OCI-LY7 (cell line): ENCODE measurements around the gene NOXA1.

ENCODE experiments used
- CTCF ChIP-seq: fragments of 200-600 bp; sonication (generic); conservative IDR thresholded peaks from 2 replicates; pipeline ENCODE4 v1.5.1; 2014; ENCODE audit warnings: mild to moderate bottlenecking, antibody characterized with exemption, low read length, moderate library complexity, mixed read lengths
- EZH2phosphoT487 ChIP-seq: fragments of 200-600 bp; sonication (generic); IDR thresholded peaks from 2 replicates; pipeline ENCODE4 v1.6.1; 2018; ENCODE audit warnings: low read depth, borderline replicate concordance, mild to moderate bottlenecking, mixed run types, antibody characterized with exemption, low read length, moderate library complexity, mixed read lengths

GRCh38 chr9:137403269-137403668 lies 19.9 kb upstream of the NOXA1 start:
- TF ChIP-seq CTCF (no peak), EZH2phosphoT487 (no peak)
